NCI-H82 (cell line): ENCODE data around the gene ATG2B.
"Not testable (repeated sequence)": the region's sequence is repeated elsewhere in the genome, so short reads cannot be mapped to it uniquely, and the experiment has no call there.

Source experiments
- DNase-seq: peaks from one replicate; lab custom pipeline; 2025; lab: John Stamatoyannopoulos, UW

Gene ATG2B

GRCh38 chr14:96252323-96252998, 110.7 kb downstream of the ATG2B start:
- no peak for DNase-seq

- DNase-seq, result no peak
Observed at GRCh38 chr14:96251656-96252155, 111.4 kb downstream of the ATG2B start.

GRCh38 chr14:96250485-96250884, 112.7 kb downstream of the ATG2B start:
- DNase-seq, result no peak

GRCh38 chr14:96249029-96249428, 114.1 kb downstream of the ATG2B start:
- no peak for DNase-seq

- no peak for DNase-seq
Observed at GRCh38 chr14:96247031-96247430, 116.1 kb downstream of the ATG2B start.

- no peak for DNase-seq
Observed at GRCh38 chr14:96246539-96246847, 116.6 kb downstream of the ATG2B start.

GRCh38 chr14:96245710-96246538, 117.2 kb downstream of the ATG2B start:
- DNase-seq, result no peak

- DNase-seq, result not testable (repeated sequence)
Observed at GRCh38 chr14:96245074-96245473, 118.1 kb downstream of the ATG2B start.

GRCh38 chr14:96243785-96244184, 119.4 kb downstream of the ATG2B start:
- no peak for DNase-seq

- no peak for DNase-seq
Observed at GRCh38 chr14:96242126-96242525, 121.0 kb downstream of the ATG2B start.

GRCh38 chr14:96240641-96241040, 122.5 kb downstream of the ATG2B start:
- no peak for DNase-seq

- no peak for DNase-seq
Observed at GRCh38 chr14:96239711-96240141, 123.4 kb downstream of the ATG2B start.

GRCh38 chr14:96238676-96239265, 124.4 kb downstream of the ATG2B start:
- DNase-seq, result no peak

- DNase-seq, result no peak
Observed at GRCh38 chr14:96237641-96238040, 125.5 kb downstream of the ATG2B start.

- DNase-seq, result no peak
Observed at GRCh38 chr14:96235426-96235825, 127.7 kb downstream of the ATG2B start.

GRCh38 chr14:96233661-96234060, 129.5 kb downstream of the ATG2B start:
- DNase-seq, result no peak

- DNase-seq, result no peak
Observed at GRCh38 chr14:96232506-96232905, 130.6 kb downstream of the ATG2B start.

- no peak for DNase-seq
Observed at GRCh38 chr14:96231526-96232130, 131.5 kb downstream of the ATG2B start.

- no peak for DNase-seq
Observed at GRCh38 chr14:96231056-96231455, 132.1 kb downstream of the ATG2B start.

GRCh38 chr14:96229315-96229714, 133.8 kb downstream of the ATG2B start:
- no peak for DNase-seq
